ENCODE measurements around the gene ING5.

The ING5 gene

DNA sequence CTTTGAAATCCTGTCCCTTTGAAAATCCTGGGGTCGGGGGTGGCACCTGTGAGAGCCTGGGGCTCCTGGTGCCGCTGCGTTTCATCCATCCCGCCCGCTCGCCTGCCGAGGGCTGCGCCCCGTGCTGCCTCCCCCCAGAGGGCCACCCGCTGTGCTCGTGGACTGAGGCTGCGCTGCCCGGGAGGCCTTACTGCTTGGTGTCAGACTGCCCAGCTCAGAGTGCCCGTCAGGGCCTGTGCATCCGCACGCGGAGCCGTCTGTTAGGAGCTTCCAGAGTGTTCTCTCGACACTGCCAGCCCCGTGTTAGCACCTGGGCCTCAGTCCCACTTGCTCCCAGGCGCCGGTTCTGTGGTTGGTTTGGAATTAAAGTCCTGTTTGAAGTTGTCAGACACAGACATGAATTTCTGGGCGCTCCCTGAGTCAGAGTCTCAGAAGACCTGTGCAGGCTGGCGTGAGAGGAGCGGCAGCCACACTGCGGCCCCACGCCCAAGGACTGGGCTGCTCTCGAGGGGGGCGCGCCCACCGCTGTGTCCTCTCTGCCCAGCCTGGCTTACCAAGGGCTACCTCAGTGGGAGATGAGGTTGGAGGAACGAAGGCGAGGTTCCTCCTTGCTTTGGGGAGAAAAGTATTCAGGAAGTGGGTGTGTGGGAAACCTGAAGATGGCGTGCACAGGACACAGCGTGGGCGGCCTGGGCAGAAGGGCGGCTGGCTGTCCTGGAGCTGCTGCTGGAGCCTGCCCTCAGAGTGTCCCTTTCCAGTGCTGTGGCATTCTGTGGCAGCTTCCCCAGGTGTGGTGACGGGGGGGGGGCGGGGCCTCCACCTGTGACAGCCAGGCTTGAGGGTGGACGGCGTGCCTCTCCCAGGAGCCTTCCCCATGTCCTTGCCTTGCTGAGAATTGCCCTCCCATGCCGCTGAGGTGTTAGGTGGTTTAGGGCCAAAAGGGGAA lies 29.3 kb upstream of the ING5 start:
- DNase-seq = no peak

DNA sequence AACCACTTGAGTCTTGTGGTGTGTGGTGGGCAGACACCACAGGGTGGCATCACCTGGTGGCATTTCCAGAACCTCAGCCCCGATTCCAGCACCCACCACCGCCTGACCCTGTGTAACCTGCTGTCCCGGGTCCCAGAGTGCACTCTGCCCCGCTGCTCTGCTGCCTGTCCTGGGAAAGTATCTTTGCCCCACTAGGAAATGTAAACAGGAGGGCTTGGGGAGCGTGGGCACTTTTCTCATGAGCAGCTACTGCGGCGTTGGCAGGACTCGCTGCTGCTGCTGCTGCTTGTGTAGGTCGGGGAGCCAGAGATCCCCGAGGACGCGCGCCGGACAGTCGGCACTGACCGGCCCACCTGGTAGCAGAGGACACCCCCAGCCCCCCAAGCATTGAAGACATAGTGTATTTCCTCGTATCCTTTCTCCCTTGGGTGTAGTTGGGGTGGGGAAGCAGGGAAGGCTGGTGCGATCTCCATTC lies 28.6 kb upstream of the ING5 start:
- DNase-seq = no peak

DNA sequence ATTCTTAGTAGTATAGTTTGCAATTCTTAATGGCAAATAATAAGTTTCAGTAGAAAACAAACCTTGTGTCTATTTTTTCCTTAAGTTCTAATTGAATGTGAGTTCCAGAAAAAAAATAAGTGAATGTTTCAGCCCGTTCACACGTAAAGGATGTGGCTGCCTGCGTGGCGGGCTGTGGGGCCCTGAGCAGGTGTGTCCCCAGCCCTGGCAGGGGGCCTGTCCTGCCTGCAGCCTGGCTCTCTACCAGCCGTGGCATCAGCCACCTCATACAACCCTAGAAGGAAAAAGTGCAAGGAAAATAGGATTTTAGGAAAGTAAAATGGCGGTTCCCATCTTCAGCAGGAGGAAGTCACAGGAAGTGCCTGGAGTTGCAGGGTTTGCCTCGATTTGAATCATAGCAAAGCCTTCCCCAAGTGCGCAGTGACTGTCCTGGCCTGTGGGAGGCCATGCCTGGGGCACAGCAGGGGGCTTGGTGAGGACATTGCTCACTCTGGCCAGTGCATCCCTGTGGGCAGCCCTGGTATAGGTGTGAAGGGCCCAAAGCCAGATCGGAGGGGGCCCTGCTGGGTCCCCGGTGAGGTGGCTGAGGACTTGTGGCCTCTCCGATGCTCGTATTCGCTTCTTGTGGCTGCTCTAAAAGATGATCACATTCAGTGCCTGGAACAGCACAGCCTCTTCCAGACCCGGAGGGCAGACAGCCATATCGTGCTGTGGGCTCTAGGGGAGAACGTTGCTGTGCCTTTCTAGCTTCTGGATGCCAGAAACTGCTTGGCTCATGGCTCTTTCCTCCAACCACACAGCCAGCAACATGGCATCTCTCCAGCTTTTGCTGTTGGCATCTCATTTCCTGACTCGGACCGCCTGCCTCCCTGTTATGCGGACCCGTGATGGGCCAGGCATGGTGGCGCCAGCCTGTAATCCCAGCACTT lies 27.8 kb upstream of the ING5 start:
- no peak for DNase-seq

DNA sequence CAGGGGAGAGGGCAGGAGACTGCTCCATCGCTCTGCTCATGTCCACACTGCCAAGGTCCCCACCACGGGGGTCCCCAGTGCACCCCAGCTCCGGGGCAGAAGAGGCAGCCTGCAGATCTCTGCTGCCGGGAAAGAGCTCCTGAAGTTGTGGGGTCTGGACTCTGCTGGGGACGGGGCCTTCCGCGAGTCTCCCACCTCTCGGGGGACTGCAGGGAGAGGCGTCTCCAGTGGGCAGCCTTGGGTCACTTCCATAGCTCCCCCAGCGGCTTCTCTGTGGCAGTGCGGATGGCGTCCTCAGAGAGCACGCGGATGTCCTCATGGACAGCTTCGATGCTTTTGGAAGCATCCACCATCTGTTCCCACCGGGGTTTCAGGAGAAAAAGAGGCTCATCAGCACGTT lies 26.0 kb upstream of the ING5 start:
- DNase-seq = no peak

DNA sequence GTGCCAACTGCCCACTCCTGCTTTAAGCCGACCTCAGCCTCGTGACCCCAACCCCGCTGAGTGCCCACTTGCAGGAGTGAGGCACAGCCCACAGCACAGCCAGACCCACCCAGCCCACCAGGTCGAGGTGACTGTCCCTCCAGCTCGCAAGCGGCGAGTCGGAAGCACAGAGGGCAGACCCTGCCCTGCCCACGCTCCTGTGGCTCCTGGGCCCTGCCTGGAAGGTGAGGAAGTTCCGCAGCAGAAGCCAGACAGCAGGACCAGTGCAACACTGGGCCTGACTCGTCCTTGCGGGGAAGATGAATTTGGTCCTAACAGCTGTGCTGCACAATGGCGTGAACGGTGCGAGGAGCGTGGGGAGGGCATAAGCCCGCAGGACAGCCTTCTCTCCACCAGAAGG lies 25.2 kb upstream of the ING5 start:
- no peak for DNase-seq

DNA sequence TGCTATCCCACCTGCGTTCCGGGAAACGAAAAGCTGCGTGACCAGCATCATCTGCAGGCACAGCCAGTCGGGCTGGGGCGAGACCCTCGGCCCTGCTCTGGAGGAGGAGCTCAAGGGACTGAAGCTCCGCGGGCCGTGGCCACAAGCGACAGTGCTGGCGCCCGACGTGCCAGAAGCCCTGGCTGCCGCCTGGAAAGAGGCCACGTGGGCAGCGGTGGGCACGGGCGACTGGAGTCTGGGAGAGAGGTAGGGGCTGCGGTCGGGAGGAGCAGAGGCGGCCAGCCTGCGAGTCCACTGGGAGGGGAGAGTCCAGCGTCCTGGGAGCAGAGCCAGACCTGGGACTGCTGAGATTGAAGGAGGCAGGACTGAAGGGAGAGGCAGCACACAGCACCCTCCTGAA lies 24.4 kb upstream of the ING5 start:
- DNase-seq = no peak

DNA sequence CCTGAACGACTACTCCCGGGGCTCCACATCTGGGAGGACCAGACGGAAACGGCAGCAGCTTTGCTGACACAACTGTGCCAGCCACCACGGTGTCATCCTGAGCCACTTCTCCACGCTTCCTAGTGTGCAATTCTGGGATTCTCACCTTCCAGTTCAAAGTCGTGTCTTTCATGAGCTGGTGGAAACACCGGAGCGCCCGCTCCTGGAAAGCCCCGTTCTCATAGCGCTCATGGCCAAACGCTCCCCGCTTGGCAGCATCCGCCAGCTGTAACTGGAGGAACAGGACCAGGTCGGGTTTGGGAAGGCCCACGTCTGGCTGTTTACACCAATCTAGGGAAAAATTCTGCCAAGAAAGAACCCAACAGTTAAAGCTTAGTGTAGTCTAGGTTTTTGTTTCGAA lies 23.5 kb upstream of the ING5 start:
- no peak for DNase-seq

DNA sequence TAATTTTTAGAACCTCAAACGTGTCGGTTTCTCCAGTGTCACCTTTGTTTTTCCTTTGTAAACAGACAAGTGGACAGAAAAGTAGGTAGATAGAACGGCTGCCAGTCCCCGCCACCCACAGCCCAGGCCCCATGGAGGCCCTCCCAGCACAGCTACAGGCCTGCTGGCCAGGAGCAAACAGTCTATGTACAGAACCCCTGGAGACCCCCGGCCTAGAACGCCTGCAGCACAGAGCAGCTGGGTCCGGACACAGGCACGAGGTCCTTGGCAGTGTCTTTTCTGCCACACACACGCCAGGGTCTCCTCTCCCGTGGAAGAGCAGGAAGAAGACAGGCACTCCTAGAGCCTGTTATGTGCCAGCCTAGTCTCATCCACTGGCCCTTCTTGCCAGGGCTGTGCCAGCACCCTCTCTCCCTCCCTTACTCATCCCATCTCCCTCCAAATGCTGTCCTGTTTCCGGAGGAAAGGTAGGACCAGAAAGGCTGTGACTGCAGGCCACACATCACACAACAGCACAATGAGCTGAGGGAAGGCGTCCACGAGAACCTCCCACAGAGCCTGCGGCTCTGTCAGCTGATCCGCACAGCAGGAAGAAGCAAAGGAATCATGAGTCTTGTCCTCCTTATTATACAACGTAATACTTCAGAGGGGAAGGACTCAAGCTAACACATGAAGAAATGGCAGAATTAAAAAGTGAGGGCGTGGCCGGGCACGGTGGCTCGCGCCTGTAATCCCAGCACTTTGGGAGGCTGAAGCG lies 22.9 kb upstream of the ING5 start:
- no peak for DNase-seq

DNA sequence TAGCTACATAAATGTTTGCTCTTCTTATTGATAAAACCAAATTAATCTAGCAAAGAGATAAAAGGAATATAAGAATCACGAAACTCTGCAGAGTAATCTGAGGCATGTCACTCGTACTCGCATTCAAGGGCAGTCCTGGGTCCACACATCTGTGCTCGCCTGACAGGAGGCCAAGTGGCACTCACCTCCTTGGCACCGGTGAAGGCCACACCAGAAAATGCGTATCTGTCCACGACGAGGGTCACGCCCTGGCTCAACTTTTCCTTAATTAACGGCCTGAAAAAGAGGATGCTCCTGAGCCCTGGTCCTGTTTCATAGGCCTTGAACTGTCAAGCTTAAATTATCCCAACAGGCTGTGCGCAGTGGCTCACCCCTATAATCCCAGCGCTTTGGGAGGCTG lies 21.8 kb upstream of the ING5 start:
- no peak for DNase-seq

DNA sequence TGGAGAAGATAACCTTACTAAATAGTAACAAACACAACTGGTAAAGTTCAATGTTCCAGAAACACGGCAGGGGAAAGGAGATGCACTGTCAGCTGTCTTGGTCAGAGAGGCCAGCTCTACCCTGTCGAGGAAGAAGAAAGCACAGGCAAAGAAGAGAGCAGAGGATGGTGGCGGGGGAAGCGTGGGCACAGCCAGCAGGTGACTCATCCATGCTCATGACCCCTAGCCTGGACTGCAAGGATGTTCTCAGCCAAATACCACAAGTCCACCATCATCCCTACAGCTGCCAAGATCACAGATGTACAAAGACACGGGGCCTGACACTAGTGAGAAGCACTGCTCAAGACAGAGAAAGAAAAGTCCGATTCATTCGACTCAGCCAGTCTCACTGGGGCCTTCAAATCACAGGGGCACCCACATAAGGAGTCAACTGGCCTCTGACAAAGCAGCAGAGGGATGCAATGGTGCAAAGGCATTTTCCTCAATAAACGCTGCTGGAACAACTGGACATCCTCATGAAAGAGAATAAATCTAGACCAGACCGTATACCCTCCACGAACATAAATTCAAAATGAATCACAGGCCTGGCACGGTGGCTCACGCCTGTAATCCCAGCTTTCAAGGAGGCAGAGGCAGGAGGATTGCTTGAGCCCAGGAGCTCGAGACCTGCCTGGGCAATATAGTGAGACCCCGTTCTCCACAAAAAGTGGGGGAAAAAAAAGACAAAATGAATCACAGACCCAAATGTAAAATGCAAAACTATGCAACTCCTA lies 20.8 kb upstream of the ING5 start:
- DNase-seq = no peak

DNA sequence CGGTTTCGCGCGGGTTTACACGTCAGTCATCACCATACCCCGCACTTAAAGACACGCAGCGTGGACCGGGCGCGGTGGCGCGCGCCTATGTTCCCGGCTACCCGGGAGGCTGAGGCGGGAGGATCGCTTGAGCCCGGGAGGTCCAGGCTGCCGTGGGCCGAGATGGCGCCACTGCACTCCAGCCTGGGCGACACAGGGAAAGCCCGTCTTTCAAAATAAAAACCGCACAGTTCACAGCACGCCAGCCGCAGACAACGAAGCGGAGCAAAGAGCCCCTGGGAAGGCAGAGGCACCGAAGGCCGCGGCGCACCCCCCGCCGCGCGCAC lies 15.6 kb upstream of the ING5 start:
- no peak for DNase-seq

DNA sequence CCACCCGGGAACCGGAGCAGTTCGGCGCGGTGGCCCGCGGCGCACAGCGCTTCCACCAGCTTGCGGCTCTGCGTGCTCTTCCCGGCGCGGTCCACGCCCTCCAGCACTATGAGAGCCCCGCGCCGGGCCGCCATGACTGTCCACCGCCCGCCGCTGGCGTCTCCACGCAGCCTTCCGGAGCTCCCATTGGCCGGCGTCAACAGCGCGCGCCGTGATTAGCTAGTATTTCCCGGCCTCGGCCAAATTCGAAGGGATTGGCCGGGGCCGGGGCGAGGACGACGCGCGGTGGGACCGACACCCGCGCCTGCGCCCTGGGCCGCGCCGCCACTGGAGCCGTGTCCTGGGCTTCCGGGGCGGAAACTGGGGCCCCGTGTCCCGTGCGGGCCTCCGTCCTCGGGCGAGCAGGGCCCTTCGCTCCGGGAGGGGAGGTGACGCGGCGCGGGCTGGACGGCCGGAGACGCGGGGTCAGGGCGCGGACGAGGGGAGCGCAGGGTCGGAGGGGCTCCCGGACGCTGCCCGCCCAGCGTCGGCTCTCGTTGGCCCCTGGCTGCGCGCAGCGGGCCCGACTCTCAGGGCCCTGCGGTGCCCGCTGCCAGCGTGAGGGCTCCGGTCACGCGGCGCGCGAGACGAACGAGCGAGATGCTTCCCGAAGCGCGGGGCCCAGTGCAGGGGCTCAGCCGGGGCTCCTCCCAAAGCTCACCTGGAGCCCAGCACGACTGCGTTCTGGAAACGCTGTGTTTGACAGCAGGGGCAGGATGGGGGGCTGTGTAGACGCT lies 15.0 kb upstream of the ING5 start, which contains the start of gene DTYMK:
DTYMK (minus strand) TSS at position 166 of the 776 bp plus-strand sequence; CDS start at position 134, 32 bp downstream.
- DNase-seq = peak; percentile 92 to 97 (median 97)

DNA sequence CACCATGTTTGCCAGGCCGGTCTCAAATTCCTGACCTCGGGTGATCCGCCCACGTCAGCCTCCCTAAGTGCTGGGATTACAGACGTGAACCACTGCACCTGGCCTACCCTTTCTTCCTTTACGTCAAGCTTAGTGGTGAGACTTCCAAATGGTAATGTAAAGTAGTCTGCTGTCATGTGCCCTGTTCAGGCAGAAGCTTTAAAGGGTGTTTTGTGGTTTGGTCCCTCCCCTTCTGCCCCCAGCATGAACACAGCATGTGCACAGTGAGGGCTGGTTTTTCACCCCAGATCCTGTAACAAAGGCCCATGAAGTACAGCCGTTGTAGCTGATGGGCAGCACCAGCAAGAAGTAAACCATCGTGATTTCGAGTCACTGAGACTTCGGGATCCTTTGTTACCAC lies 12.5 kb upstream of the ING5 start:
- DNase-seq = no peak

DNA sequence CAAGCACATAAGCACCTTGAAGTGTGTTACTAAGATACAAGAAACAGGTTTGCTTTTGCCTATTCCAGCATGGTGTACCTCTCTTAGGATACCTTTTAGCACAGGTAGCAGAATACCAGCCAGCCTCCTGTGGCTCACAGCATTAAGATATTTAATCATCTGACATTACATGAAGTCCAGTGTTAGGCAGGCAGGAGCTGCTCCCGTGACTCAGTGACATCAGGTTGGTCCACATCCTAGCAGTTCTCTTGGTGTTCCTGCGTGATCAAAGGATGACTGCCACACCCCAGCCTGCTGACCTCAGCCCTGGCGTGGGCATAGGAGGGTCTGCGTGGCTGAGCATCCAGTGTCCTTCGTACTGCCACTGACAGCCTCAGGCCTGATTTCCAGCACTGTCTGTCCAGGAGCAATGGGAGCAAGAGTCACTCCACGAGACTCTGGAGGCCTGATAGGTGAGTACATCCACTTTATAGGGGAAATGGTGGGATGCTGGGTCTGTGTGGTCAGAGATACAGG lies 11.6 kb upstream of the ING5 start:
- no peak for DNase-seq

DNA sequence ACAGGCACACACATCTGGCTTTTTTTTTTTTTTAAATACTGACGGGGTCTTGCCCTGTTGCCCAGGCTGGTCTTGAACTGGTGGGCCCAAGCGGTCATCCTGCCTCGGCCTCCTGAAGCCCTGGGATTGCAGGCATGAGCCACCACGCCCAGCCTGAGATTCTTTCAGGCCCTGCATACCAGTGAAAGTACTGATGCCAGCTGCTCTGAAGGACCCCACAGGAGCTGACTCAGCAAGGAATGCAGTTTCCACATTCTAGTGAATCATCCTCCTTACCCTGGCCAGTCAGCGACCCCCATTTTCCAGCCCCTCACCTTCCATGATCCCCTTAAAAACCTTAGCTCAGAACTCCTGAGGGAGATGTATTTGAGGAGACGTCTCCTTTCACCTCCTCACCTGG lies 9.4 kb upstream of the ING5 start:
- no peak for DNase-seq

DNA sequence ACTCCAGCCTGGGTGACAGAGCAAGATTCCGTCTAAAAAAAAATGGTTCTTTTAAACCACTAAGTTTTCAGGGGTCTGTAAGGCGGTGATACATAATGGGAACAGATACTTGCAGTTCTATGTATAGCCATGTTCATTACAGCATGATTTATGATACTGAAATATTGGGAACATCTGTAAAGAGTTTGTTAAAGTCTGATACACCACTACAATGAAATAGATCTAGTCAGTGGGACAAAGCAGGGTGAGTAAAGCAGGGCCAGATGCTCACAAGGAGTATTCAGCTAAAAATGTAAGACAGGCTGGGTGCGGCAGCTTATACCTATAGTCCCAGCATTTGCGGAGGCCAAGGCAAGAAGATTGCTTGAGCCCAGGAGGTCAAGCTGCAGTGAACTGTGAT lies 6.2 kb upstream of the ING5 start:
- no peak for DNase-seq

DNA sequence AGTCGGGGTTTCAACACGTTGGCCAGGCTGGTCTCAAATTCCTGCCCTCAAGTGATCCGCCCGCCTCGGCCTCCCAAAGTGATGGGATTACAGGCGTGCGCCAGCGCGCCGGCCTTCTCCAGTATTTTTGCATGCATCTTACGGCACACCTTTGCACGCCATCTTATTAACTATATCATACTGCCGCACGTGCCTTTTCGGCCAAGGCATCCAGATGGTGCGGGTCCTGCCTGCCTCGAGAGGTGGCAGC lies 765 bp upstream of the ING5 start:
- no peak for DNase-seq

DNA sequence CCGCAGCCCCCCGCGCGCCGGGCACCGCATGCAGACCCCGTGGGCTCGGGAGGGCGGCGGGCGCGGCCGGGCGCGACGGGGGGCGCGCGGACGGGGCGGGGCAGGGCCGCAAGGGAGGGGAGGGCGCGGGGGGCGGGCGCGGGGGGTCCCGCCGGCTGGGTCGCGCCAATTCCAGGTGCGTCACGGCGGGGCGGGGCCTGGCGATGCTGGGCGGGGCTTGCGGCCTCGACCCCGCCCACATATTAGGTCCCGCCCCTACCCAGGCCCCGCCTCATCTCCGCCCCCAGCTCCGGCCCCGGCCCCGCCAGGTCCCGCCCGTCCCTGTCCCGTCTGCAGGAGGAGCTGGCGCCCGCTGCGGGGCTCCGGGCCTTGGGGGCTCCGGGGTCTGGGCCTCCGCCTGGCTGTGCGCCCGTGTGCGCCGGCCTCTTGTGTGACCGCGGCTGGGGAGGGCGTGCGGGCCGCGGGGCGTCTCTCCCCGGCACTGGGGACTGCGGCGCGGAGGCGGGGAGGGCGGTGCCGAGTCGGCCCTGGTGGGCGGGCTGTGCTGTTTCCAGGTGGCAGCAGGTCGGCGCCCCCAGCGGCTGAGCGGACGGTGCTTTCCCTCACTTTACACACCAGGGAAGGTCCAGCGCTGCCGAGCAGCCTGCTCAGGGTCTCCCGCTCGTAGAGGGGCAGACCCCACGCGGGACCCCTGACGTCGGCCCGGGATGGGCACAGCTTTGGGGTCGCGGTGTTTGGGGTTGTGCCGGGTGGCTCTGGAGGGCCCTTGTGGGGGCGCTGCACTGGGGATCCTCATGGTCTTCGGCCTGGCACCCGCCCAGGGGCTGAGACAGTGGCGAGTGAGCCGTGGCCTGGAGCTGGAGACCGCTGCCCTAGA lies 554 bp downstream of the ING5 start:
- DNase-seq = peak; percentile 34 to 94 (median 93)

DNA sequence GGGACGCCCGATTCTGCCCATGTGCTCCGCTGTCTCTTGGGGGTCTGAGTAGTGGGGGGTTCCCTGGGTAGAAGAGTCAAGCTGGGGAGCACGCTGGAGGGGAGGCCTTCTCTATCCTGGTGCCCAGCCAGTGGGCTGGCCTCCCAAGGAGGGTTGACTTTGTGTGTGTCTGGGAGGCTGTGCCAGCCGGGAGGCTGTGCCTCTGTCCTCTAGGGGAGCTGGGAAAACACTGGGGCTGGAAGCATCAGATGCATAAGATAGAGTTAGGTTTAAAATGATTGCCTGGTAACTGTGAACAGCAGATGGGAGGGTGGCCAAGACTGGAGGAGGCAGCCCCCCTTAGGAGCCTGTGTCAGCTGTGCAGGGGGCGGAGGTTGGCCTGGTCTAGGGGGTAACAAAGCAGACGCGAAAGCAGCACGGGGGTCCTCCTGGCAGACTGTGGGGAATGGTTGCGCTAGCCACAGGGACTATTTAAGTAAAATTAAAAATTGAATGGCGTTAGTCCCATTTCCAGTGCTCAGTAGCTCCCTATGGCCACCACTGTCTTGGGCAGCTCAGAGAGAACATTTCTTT lies 1.3 kb downstream of the ING5 start:
- DNase-seq = no peak

DNA sequence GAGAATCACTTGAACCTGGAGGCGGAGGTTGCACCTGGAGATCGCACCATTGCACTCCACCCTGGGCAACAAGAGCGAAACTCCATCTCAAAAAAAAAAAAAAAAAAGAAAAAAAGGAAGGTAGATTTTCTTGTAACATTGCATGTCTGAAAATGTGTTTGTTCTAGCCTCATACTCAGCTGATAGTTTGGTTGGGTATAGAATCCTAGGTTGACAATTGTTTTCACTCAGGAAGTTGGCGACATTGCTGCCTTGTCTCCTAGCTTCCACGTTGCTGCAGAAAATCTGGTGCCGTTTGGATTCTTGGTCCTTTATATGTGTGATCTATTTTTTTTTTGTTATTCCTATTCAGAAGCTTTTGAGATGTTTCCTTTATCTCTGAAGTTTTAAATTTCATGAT lies 4.7 kb downstream of the ING5 start:
- DNase-seq = no peak
